NT2/D1 (cell line): Measurements from ENCODE around the gene SLC13A3.

Experiments used
- SUZ12 ChIP-seq: IDR thresholded peaks from 2 replicates; pipeline ENCODE4 v1.6.1; 2011; ENCODE audit not compliant: insufficient read length, insufficient read depth; ENCODE audit errors: extremely low read depth
- ZNF274 ChIP-seq: IDR thresholded peaks from 2 replicates; pipeline ENCODE4 v1.6.1; 2011; ENCODE audit warnings: mild to moderate bottlenecking, low read depth, low read length

- TF ChIP-seq SUZ12: no peak
- TF ChIP-seq ZNF274: no peak
These were observed 24.5 kb downstream of the SLC13A3 start for GRCh38 chr20:46626758-46627157.
